Hematopoietic multipotent progenitor cell treated with erythropoietin and hydrocortisone succinate and interleukin-3 and kit ligand, for 17 days (in vitro differentiated cells): ENCODE measurements around the gene CALML5.

Source experiments
- DNase-seq: peaks from one replicate; pipeline ENCODE4 v3.0.0-alpha.2; 2015; ENCODE audit warnings: low spot score

The CALML5 gene

DNA sequence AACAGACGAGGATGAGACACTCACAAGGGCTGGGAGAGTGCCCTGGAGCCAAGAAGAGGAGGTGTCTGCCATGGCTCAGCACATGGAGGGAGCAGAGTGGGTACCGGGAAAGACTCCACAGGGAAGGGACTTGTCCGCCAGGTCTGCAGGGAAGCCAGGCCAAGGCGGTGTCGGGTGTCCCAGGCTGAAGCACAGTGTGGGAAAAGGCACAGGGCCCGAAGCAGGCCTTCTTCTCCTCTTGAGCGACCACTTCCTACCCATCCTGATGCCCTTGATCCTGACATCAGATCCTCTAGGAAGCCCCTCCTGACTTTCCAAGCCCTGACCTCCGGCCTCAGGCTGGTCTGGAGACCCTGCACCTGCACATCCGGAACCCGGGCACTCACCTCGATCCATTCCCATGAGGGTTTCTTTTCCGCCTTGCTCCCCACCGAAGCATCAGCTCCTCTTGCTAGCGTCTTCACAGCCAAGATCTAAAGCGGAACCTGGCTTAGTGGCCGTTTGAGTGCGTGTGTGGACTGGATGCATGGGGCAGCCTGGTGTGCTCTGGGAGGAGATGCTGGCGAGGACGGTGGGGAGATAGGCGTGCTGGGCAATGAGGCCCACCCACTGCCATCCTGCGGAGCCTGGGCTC lies 33.8 kb upstream of the CALML5 start:
- no peak for DNase-seq

- no peak for DNase-seq
Measured at GRCh38 chr10:5532618-5533097, 33.3 kb upstream of the CALML5 start.

DNA sequence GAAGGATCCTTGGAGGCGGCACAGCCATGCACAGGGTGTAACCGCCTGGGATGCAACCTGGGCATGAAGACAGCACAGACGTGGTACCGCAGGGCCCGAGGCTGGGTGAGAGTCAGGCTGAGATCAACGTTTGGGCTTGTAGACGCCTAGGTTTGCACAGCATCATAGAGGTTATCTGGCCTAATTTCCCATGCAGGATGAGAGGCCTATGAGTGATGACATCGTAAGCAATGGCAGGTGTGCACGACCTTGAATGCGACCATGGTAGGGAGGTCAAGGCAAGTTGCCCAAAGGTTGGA lies 32.9 kb upstream of the CALML5 start:
- DNase-seq = no peak

GRCh38 chr10:5531558-5532306 lies 32.4 kb upstream of the CALML5 start:
- DNase-seq = no peak

DNA sequence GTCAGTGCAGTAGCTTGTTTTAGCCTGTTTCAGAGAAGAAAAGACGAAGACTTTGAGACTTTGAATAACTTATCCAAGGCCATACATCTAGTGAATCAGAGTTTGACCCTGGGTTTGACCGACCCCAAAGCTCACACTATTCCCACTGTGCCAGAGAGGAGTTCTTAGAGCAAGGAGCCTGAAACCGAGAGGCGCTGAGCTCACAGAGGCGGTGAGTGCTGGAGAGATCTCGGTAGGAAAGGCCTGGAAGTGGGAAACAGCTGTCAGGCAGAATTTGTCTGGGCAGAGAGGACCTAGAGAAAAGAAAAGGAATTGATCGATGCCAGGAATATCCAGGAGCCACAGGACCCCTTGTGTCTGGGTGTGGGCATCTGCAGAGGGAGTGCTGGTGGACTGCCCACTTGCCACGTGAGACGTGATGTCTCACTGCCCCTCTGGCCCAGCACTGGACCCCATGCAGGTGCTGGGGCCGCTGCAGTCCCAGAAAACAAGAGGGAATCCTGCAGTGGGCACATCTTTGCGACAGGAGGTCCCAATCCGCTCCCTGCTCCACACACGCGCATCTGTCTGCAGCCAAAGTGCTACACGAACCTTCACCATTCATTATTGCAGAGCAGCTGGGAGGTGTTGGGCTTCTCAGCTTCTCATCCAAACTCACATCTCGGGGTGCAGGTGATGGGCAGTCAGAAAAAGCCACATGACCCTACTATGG lies 31.6 kb upstream of the CALML5 start:
- DNase-seq = no peak

- DNase-seq = no peak
Measured at GRCh38 chr10:5530412-5530806, 31.0 kb upstream of the CALML5 start.

GRCh38 chr10:5529702-5530411 lies 30.5 kb upstream of the CALML5 start:
- no peak for DNase-seq

- DNase-seq = no peak
Measured at GRCh38 chr10:5528989-5529701, 29.8 kb upstream of the CALML5 start.

GRCh38 chr10:5527332-5528200 lies 28.2 kb upstream of the CALML5 start:
- no peak for DNase-seq

DNA sequence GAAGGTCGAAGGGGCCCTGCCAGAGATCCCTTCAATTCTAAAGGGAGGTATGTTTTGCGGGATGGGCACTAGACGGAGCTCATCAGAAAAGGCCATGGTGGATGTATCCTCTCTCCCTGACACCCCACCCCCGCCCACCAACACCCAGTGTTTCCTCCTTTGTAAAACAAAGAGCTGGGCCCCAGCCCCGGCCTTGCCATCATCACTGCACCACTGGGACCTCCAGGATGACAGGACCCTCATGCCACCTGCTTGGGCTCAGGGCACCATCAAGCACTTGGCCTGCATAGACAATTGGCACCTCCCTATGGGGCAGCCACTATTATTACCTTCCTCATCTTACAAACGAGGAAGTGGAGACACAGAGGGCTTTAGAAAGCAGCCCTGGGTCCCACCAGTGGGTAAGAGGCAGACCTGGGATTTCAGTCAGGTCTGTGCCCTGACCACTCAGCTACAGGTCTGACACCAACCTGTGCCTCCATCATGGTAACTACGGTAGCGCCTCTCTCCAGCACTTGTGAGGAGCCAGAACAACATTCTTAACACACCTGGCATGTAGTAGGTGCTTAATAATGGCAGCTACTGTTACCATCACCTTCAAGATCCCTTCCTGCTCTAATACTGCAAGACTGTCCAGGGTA lies 27.4 kb upstream of the CALML5 start:
- no peak for DNase-seq

GRCh38 chr10:5525561-5526341 lies 26.4 kb upstream of the CALML5 start:
- no peak for DNase-seq

GRCh38 chr10:5524641-5525560 lies 25.5 kb upstream of the CALML5 start, which contains the start of gene CALML3:
Gene CALML3 (plus strand): TSS chr10:5524961. CDS start chr10:5525086, 125 bp downstream.
- no peak for DNase-seq

DNA sequence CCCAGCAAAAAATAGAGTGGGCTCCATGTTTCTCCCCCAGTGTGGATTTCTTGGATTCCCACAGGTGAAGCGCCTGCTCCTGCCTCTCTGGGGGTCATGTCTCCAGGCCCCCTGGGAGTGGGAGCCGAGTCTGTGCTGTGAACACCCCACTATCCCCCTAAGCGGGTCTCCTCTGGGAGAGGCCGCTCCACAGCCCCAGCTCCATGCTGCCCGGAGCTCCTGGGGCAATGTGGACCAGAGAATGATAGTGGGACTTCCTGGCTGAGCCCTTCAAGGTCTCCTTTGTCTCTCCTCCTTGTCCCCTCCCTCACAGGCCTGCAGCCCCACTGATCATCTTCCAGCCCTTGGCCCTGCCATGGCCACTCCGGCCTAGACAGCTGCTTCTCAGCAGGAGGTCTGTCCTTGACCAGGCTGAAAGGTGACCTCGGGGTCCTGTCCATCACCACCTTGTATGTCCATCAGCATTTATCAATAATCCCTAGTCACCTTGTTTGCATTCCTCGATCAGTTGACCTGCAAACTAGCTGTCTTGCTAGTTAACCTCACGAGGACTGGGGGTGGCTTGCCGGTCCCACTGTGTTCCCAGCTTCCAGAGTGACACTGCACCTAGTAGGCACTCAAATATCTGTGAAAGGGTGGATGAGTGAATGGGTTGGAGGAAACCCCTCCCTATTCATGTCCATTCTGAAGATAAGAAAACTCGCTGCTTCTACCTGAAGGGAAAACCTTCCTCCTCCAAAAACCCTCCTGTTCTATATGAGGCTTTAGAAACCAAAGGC lies 24.6 kb upstream of the CALML5 start:
- DNase-seq = no peak

GRCh38 chr10:5522913-5523560 lies 23.7 kb upstream of the CALML5 start:
- no peak for DNase-seq

DNA sequence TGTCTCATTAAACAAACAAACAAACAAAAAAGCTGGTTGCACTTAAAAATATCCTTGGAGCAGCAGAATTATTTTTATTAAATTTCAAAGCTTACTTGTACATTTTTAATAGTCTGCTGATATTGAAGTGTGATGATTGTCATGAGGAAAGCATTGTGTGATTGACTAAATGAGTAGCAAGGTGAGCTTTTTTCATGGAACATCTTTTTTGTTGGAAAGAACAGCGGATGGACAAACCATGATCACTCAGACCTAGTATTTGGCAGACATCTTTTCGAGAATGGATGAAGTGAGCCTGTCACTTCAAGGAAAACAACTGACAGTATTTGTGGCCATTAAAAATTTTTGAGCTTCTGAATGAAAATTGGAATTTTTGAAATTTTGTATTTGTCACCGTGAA lies 19.7 kb upstream of the CALML5 start:
- DNase-seq = no peak

GRCh38 chr10:5518143-5518542 lies 18.8 kb upstream of the CALML5 start:
- DNase-seq = no peak

- DNase-seq = no peak
Measured at GRCh38 chr10:5517546-5517945, 18.2 kb upstream of the CALML5 start.
